ENCODE measurements around the gene AMN1.
"Not testable (repeated sequence)": the region's sequence is repeated elsewhere in the genome, so short reads cannot be mapped to it uniquely, and the experiment has no call there.

Gene AMN1

GRCh38 chr12:31689921-31690320 lies 38.9 kb downstream of the AMN1 start:
- H3K36me3 ChIP-seq (replicated peaks) = not testable (repeated sequence)

GRCh38 chr12:31687101-31687527 lies 41.7 kb downstream of the AMN1 start:
- Histone ChIP-seq H3K4me3 (no peak overlapping the region), H3K27me3 (ENCODE audit: low read depth) (no peaks in the 10 kb centered on the region), H3K4me1 (no peaks in the 10 kb centered on the region), H3K36me3 (replicated peaks) (no peaks in the 10 kb centered on the region), H3K9me3 (no peaks in the 10 kb centered on the region)
- DNase-seq (ENCODE audit: low spot score in 2 of 2) = no peak
- in situ Hi-C loops (cut with MboI; ENCODE audit: low sequenced_read_pairs) = loop anchor here (25.0 kb wide), 1 partner anchor 350 kb away; no protein-coding TSS in a partner anchor

More at GRCh38 chr12:31689921-31690320, 38.9 kb downstream of the AMN1 start:
- H3K27me3 ChIP-seq (ENCODE audit: low read depth); H3K4me1 ChIP-seq; DNase-seq (ENCODE audit: low spot score in 2 of 2); H3K9me3 ChIP-seq; H3K4me3 ChIP-seq: not testable (repeated sequence)
- in situ Hi-C loops (cut with MboI; ENCODE audit: low sequenced_read_pairs) = loop anchor here (25.0 kb wide), 1 partner anchor 347 kb away; no protein-coding TSS in a partner anchor

- Histone ChIP-seq H3K9me3 (no peaks in the 10 kb centered on the region), H3K4me3 (no peak overlapping the region), H3K36me3 (replicated peaks) (no peaks in the 10 kb centered on the region), H3K27me3 (ENCODE audit: low read depth) (no peaks in the 10 kb centered on the region), H3K4me1 (no peaks in the 10 kb centered on the region)
- in situ Hi-C loops (cut with MboI; ENCODE audit: low sequenced_read_pairs) = loop anchor here (25.0 kb wide), 1 partner anchor 352 kb away; no protein-coding TSS in a partner anchor
- DNase-seq (ENCODE audit: low spot score in 2 of 2) = no peak
These were observed 43.0 kb downstream of the AMN1 start for GRCh38 chr12:31685801-31686200.

GRCh38 chr12:31682136-31682962 lies 46.5 kb downstream of the AMN1 start:
- peak; percentile 83 for DNase-seq (ENCODE audit: low spot score in 2 of 2)
- H3K9me3 ChIP-seq = no peaks in the 10 kb centered on the region
- in situ Hi-C loops (cut with MboI; ENCODE audit: low sequenced_read_pairs) = loop anchor here (25.0 kb wide), 1 partner anchor 355 kb away; no protein-coding TSS in a partner anchor
- H3K4me1 ChIP-seq = no peaks in the 10 kb centered on the region
- H3K36me3 ChIP-seq (replicated peaks) = no peaks in the 10 kb centered on the region
- no peak overlapping the region for H3K4me3 ChIP-seq
- H3K27me3 ChIP-seq (ENCODE audit: low read depth) = no peaks in the 10 kb centered on the region

- H3K4me1 ChIP-seq = no peaks in the 10 kb centered on the region
- DNase-seq (ENCODE audit: low spot score in 2 of 2) = no peak
These were observed 56.3 kb downstream of the AMN1 start for GRCh38 chr12:31672521-31672920.

GRCh38 chr12:31669582-31669981 lies 59.2 kb downstream of the AMN1 start:
- in situ Hi-C loops (cut with MboI; ENCODE audit: low sequenced_read_pairs) = loop anchor here (25.0 kb wide), 1 partner anchor 993 kb away; no protein-coding TSS in a partner anchor
- DNase-seq (ENCODE audit: low spot score in 2 of 2); H3K36me3 ChIP-seq (replicated peaks); H3K4me1 ChIP-seq; H3K4me3 ChIP-seq; H3K27me3 ChIP-seq (ENCODE audit: low read depth): not testable (repeated sequence)
- H3K9me3 ChIP-seq = peaks cover 11% of the 10 kb centered on the region; the same call in 1 of the 2 replicates

More at GRCh38 chr12:31672521-31672920, 56.3 kb downstream of the AMN1 start:
- Histone ChIP-seq H3K27me3 (ENCODE audit: low read depth) (no peaks in the 10 kb centered on the region), H3K36me3 (replicated peaks) (no peaks in the 10 kb centered on the region), H3K4me3 (no peak overlapping the region), H3K9me3 (0 out of 2 replicates have a peak, but pooled peaks cover 5% of the 10 kb centered on the region)
- in situ Hi-C loops (cut with MboI; ENCODE audit: low sequenced_read_pairs) = loop anchor here (25.0 kb wide), 1 partner anchor 990 kb away; no protein-coding TSS in a partner anchor

GRCh38 chr12:31669020-31669419 lies 59.8 kb downstream of the AMN1 start:
- no peaks in the 10 kb centered on the region for H3K27me3 ChIP-seq (ENCODE audit: low read depth)
- H3K4me3 ChIP-seq = no peak overlapping the region
- no peaks in the 10 kb centered on the region for H3K36me3 ChIP-seq (replicated peaks)
- H3K4me1 ChIP-seq = no peaks in the 10 kb centered on the region
- DNase-seq (ENCODE audit: low spot score in 2 of 2) = no peak
- peaks cover 11% of the 10 kb centered on the region; the same call in 1 of the 2 replicates for H3K9me3 ChIP-seq
- in situ Hi-C loops (cut with MboI; ENCODE audit: low sequenced_read_pairs) = loop anchor here (25.0 kb wide), 1 partner anchor 993 kb away; no protein-coding TSS in a partner anchor

GRCh38 chr12:31664038-31664437 lies 64.8 kb downstream of the AMN1 start:
- Histone ChIP-seq H3K9me3 (peaks cover 7% of the 10 kb centered on the region; the same call in 1 of the 2 replicates), H3K4me1 (no peaks in the 10 kb centered on the region), H3K27me3 (ENCODE audit: low read depth) (no peaks in the 10 kb centered on the region), H3K36me3 (replicated peaks) (no peaks in the 10 kb centered on the region), H3K4me3 (no peak overlapping the region)
- in situ Hi-C loops (cut with MboI; ENCODE audit: low sequenced_read_pairs) = loop anchor here (25.0 kb wide), 1 partner anchor 998 kb away; no protein-coding TSS in a partner anchor
- DNase-seq (ENCODE audit: low spot score in 2 of 2) = no peak

GRCh38 chr12:31663576-31663975 lies 65.2 kb downstream of the AMN1 start:
- Histone ChIP-seq H3K4me3 (no peak overlapping the region), H3K9me3 (peaks cover 7% of the 10 kb centered on the region; the same call in 1 of the 2 replicates), H3K27me3 (ENCODE audit: low read depth) (no peaks in the 10 kb centered on the region), H3K36me3 (replicated peaks) (no peaks in the 10 kb centered on the region), H3K4me1 (peaks cover 2% of the 10 kb centered on the region)
- in situ Hi-C loops (cut with MboI; ENCODE audit: low sequenced_read_pairs) = loop anchor here (25.0 kb wide), 1 partner anchor 999 kb away; no protein-coding TSS in a partner anchor
- DNase-seq (ENCODE audit: low spot score in 2 of 2) = no peak

- Histone ChIP-seq H3K9me3 (peaks cover 7% of the 10 kb centered on the region; the same call in 1 of the 2 replicates), H3K4me1 (peaks cover 2% of the 10 kb centered on the region), H3K27me3 (ENCODE audit: low read depth) (no peaks in the 10 kb centered on the region), H3K4me3 (no peak overlapping the region), H3K36me3 (replicated peaks) (no peaks in the 10 kb centered on the region)
- in situ Hi-C loops (cut with MboI; ENCODE audit: low sequenced_read_pairs) = loop anchor here (25.0 kb wide), 1 partner anchor 1000 kb away; no protein-coding TSS in a partner anchor
- DNase-seq (ENCODE audit: low spot score in 2 of 2) = no peak
These were observed 66.5 kb downstream of the AMN1 start for GRCh38 chr12:31662176-31662849.

- Histone ChIP-seq H3K27me3 (ENCODE audit: low read depth) (no peaks in the 10 kb centered on the region), H3K9me3 (no peaks in the 10 kb centered on the region), H3K36me3 (replicated peaks) (no peaks in the 10 kb centered on the region), H3K4me3 (peak within 1 kb of the TSS; percentile 46), H3K4me1 (peaks cover 2% of the 10 kb centered on the region)
- peak; percentile 96 for DNase-seq (ENCODE audit: low spot score in 2 of 2)
- in situ Hi-C loops (cut with MboI; ENCODE audit: low sequenced_read_pairs) = loop anchor here (10.0 to 25.0 kb wide), 2 partner anchors 645 to 1003 kb away; no protein-coding TSS in a partner anchor
These were observed 69.5 kb downstream of the AMN1 start, which contains the start of gene ETFBKMT for GRCh38 chr12:31659087-31659942. ETFBKMT (plus strand) TSS chr12:31659688; CDS start chr12:31661954, 2,266 bp downstream.

- Histone ChIP-seq H3K36me3 (replicated peaks) (no peaks in the 10 kb centered on the region), H3K4me1 (peaks cover 2% of the 10 kb centered on the region), H3K27me3 (ENCODE audit: low read depth) (no peaks in the 10 kb centered on the region), H3K9me3 (no peaks in the 10 kb centered on the region), H3K4me3 (peak overlapping the region; percentile 46)
- DNase-seq (ENCODE audit: low spot score in 2 of 2) = no peak
- in situ Hi-C loops (cut with MboI; ENCODE audit: low sequenced_read_pairs) = loop anchor here (10.0 to 25.0 kb wide), 2 partner anchors 646 to 1004 kb away; no protein-coding TSS in a partner anchor
These were observed 70.2 kb downstream of the AMN1 start for GRCh38 chr12:31658471-31659086.

Data from HAP-1 (cell line).